GM18511 (cell line): ENCODE measurements around the gene CAMK2N2.

Source experiments
- ATAC-seq: cut with Tn5 transposase; IDR thresholded peaks from one replicate; pipeline ENCODE4 v1.9.1; 2021; ENCODE audit warnings: mild to moderate bottlenecking, moderate library complexity; ENCODE audit not compliant: unreplicated experiment

The CAMK2N2 gene

GRCh38 chr3:184241447-184242296 lies 19.7 kb downstream of the CAMK2N2 start:
- ATAC-seq: no peak

GRCh38 chr3:184241141-184241446 lies 20.3 kb downstream of the CAMK2N2 start:
- no peak for ATAC-seq

GRCh38 chr3:184240384-184241140 lies 20.8 kb downstream of the CAMK2N2 start:
- ATAC-seq: no peak

GRCh38 chr3:184239708-184240107 lies 21.6 kb downstream of the CAMK2N2 start:
- no peak for ATAC-seq

GRCh38 chr3:184239221-184239620 lies 22.1 kb downstream of the CAMK2N2 start:
- ATAC-seq: no peak

- ATAC-seq: no peak
These were observed 23.0 kb downstream of the CAMK2N2 start for GRCh38 chr3:184238246-184238818.

GRCh38 chr3:184237807-184238206 lies 23.5 kb downstream of the CAMK2N2 start:
- ATAC-seq: no peak

- ATAC-seq: no peak
These were observed 24.1 kb downstream of the CAMK2N2 start for GRCh38 chr3:184237211-184237610.

- no peak for ATAC-seq
These were observed 24.7 kb downstream of the CAMK2N2 start for GRCh38 chr3:184236636-184237035.

- no peak for ATAC-seq
These were observed 25.3 kb downstream of the CAMK2N2 start for GRCh38 chr3:184236033-184236410.

- ATAC-seq: no peak
These were observed 25.8 kb downstream of the CAMK2N2 start for GRCh38 chr3:184235381-184236032.

GRCh38 chr3:184234671-184235380 lies 26.5 kb downstream of the CAMK2N2 start:
- ATAC-seq: no peak

GRCh38 chr3:184234224-184234623 lies 27.1 kb downstream of the CAMK2N2 start:
- ATAC-seq: no peak

- ATAC-seq: no peak
These were observed 28.1 kb downstream of the CAMK2N2 start for GRCh38 chr3:184233127-184233843.

GRCh38 chr3:184231671-184232070 lies 29.7 kb downstream of the CAMK2N2 start:
- no peak for ATAC-seq

GRCh38 chr3:184230603-184231528 lies 30.5 kb downstream of the CAMK2N2 start:
- ATAC-seq: no peak

GRCh38 chr3:184230081-184230602 lies 31.2 kb downstream of the CAMK2N2 start:
- peak; percentile 39 for ATAC-seq

- ATAC-seq: peak; percentile 82
These were observed 31.8 kb downstream of the CAMK2N2 start, which contains the start of gene VWA5B2 for GRCh38 chr3:184229394-184230080. Gene VWA5B2, plus strand, starts transcription at chr3:184229585. Its CDS starts 944 bp downstream, at chr3:184230529.
